Breast epithelium (tissue), 3 donors: ENCODE data around the gene RAD21L1.

Experiments used
- POLR2A ChIP-seq: fragments of 450-650 bp; IDR thresholded peaks from one replicate; pipeline ENCODE4 v1.6.1; 2016; ENCODE audit warnings: antibody characterized with exemption, mild to moderate bottlenecking, moderate library complexity
- POLR2AphosphoS5 ChIP-seq, 3 donors: sonication (generic); formaldehyde crosslinking; IDR thresholded peaks; one replicate each; pipeline ENCODE4 v1.6.1; 2017; ENCODE audit warnings: antibody characterized with exemption in 3 of 3
- TF ChIP-seq, protein P1 (sequence below), 3 donors: fragments of 450-650 bp; IDR thresholded peaks; one replicate each; pipeline ENCODE4 v1.5.1; 2016 to 2017; ENCODE audit warnings: antibody characterized with exemption in 3 of 3, mild to moderate bottlenecking in 3 of 3, moderate library complexity in 3 of 3

DNA sequence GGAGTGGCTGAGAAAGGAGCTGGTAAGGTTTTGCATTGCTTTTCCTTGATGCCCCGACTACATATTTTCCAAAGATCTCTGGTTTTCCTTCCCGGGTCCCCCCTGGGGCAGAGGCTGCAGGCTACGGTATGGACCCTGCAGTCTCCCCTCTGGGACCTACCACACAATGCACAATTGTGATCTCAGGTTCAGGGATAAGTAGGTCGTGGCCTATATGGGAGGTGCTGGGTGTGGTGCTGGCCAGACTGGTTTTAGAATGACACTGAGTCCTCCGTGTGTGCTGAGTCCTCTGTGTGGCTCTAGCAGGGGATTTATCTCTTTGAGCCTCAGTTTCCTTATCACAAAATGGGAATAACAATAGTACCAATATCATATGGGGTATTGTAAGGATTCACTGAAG, 22.2 kb upstream of the RAD21L1 start:
- TF ChIP-seq, protein P1, sequence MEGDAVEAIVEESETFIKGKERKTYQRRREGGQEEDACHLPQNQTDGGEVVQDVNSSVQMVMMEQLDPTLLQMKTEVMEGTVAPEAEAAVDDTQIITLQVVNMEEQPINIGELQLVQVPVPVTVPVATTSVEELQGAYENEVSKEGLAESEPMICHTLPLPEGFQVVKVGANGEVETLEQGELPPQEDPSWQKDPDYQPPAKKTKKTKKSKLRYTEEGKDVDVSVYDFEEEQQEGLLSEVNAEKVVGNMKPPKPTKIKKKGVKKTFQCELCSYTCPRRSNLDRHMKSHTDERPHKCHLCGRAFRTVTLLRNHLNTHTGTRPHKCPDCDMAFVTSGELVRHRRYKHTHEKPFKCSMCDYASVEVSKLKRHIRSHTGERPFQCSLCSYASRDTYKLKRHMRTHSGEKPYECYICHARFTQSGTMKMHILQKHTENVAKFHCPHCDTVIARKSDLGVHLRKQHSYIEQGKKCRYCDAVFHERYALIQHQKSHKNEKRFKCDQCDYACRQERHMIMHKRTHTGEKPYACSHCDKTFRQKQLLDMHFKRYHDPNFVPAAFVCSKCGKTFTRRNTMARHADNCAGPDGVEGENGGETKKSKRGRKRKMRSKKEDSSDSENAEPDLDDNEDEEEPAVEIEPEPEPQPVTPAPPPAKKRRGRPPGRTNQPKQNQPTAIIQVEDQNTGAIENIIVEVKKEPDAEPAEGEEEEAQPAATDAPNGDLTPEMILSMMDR (IDR thresholded peaks at IDR 0.05), result no peak
- TF ChIP-seq POLR2A (no peak), POLR2AphosphoS5 (IDR thresholded peaks at IDR 0.05) (no peak)
